Ishikawa (cell line): Measurements from ENCODE around the gene ZNF177.

Experiments used
- CEBPB ChIP-seq: IDR thresholded peaks from 2 replicates; pipeline ENCODE4 v1.6.1; 2012
- CREB1 ChIP-seq: IDR thresholded peaks from 2 replicates; pipeline ENCODE4 v1.6.1; 2012; ENCODE audit warnings: low read depth
- EP300 ChIP-seq: IDR thresholded peaks from 2 replicates; pipeline ENCODE4 v1.6.1; 2012; ENCODE audit warnings: borderline replicate concordance
- FOXM1 ChIP-seq: IDR thresholded peaks from 2 replicates; pipeline ENCODE4 v1.6.1; 2012; ENCODE audit warnings: low read depth, borderline replicate concordance
- MAX ChIP-seq: IDR thresholded peaks from 2 replicates; pipeline ENCODE4 v1.6.1; 2012
- RAD21 ChIP-seq: IDR thresholded peaks from 2 replicates; pipeline ENCODE4 v1.6.1; 2012; ENCODE audit warnings: low read depth
- REST ChIP-seq: IDR thresholded peaks from 2 replicates; pipeline ENCODE4 v1.6.1; 2012; ENCODE audit warnings: low read depth, mild to moderate bottlenecking
- TCF12 ChIP-seq: IDR thresholded peaks from 2 replicates; pipeline ENCODE4 v1.6.1; 2012; ENCODE audit warnings: low read depth
- TEAD4 ChIP-seq: IDR thresholded peaks from 2 replicates; pipeline ENCODE4 v1.6.1; 2012
- YY1 ChIP-seq: IDR thresholded peaks from 2 replicates; pipeline ENCODE4 v1.6.1; 2012; ENCODE audit warnings: low read depth

DNA sequence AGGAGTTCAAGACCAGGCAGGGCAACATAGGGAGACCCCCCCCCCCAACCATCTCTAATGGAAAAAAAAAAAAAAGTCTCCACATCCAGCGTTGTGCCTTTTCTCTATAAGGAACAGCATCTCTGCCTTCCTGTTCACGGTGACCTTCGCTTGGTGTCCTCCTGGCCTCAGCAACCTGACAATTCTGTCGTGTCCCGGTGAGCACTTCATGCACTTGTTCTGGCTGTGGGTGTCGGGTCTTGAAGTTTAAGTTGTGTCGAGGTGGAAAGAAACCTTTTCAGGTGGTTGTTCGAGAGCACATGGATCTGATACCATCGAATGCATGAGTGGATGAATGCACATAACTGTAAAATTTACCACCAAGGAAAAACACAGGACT lies 38.2 kb upstream of the ZNF177 start:
- no peak for TF ChIP-seq TCF12
- no peak for TF ChIP-seq RAD21
- TF ChIP-seq MAX: no peak
- no peak for TF ChIP-seq EP300
- no peak for TF ChIP-seq CEBPB
- no peak for TF ChIP-seq CREB1
- no peak for TF ChIP-seq TEAD4
- no peak for TF ChIP-seq REST
- TF ChIP-seq YY1: no peak
- no peak for TF ChIP-seq FOXM1
